Endothelial cell of umbilical vein (primary cell): ENCODE results near the gene VIPR2. TPM values are rescaled to one million over a fixed set of nuclear protein-coding genes. Genes with fewer than 3 reads are reported as not detected.

ENCODE experiments used
- BruUV-seq: library from RNA; stranded (reverse); fragments of 400-500 nt; replicated peaks from 2 replicates; lab custom pipeline; 2021; lab: Mats Ljungman, UMichigan
- CTCF ChIA-PET: fragments of 300-600, 350-600 bp; sonication (Branson Sonifier 250); formaldehyde crosslinking; loops from one replicate; lab custom pipeline; 2021; ENCODE audit warnings: antibody characterized with exemption, inconsistent platforms; lab: Charles Lee
- POLR2A ChIA-PET: fragments of 300-600, 350-600 bp; sonication (Branson Sonifier 250); formaldehyde crosslinking; loops from one replicate; lab custom pipeline; 2021; ENCODE audit warnings: antibody characterized with exemption, inconsistent platforms; lab: Charles Lee
- DNase-seq: peaks from one replicate; pipeline ENCODE4 v3.0.0-alpha.2; 2011; ENCODE audit warnings: low read depth, low spot score
- FAIRE-seq: peaks from 2 replicates; lab custom pipeline; 2011; peaks lifted over from hg19 to GRCh38; lab: Jason Lieb, UNC
- H2AFZ ChIP-seq: 2 replicates; pipeline ENCODE4 v1.6.0; 2012; ENCODE audit warnings: low read depth, low read length, control low read depth, inconsistent platforms
- H3K27ac ChIP-seq: 2 replicates; pipeline ENCODE4 v1.5.1; 2011; ENCODE audit warnings: low read depth, mild to moderate bottlenecking, control low read depth, low read length, moderate library complexity; ENCODE audit not compliant: insufficient read depth
- H3K27me3 ChIP-seq, 2 experiments: 2 replicates each; pipeline versions ENCODE4 v1.6.0 to v1.6.1; 2011; ENCODE audit warnings: low read length in 2 of 2, mixed read lengths in 1 of 2; ENCODE audit not compliant: control insufficient read depth in 2 of 2, insufficient read depth in 2 of 2
- H3K36me3 ChIP-seq, 2 experiments: 2 replicates in 1 of 2; 3 replicates in 1 of 2; pipeline ENCODE4 v1.5.1; 2011; ENCODE audit warnings: low read length in 2 of 2, mild to moderate bottlenecking in 1 of 2, moderate library complexity in 1 of 2; ENCODE audit not compliant: control insufficient read depth in 2 of 2, insufficient read depth in 2 of 2; ENCODE audit errors: extremely low read depth in 1 of 2
- H3K4me1 ChIP-seq: 3 replicates; pipeline ENCODE4 v1.5.1; 2011; ENCODE audit warnings: mild to moderate bottlenecking, low read length; ENCODE audit not compliant: control insufficient read depth, insufficient read depth; ENCODE audit errors: extremely low read depth
- H3K4me2 ChIP-seq: 2 replicates; pipeline ENCODE4 v1.6.1; 2011; ENCODE audit warnings: low read length, control low read depth, mixed read lengths; ENCODE audit not compliant: insufficient read depth
- H3K4me3 ChIP-seq, 3 experiments: fragments of 200-600 bp in 1 of 3; sonication (generic), shearing (Covaris generic) in 1 of 3; replicated peaks in 1 of 3; 2 replicates each; pipeline ENCODE4 v1.5.1; 2011 to 2016; ENCODE audit warnings: control low read depth in 3 of 3, low read length in 3 of 3, mild to moderate bottlenecking in 2 of 3, inconsistent platforms in 1 of 3, low read depth in 1 of 3, moderate library complexity in 1 of 3; ENCODE audit not compliant: insufficient read depth in 1 of 3
- H3K79me2 ChIP-seq: 2 replicates; pipeline ENCODE4 v1.6.0; 2012; ENCODE audit warnings: low read length, inconsistent platforms; ENCODE audit not compliant: control insufficient read depth, insufficient read depth
- H3K9ac ChIP-seq: replicated peaks from 2 replicates; pipeline ENCODE3; 2011; ENCODE audit warnings: low read length, control low read depth; ENCODE audit not compliant: insufficient read depth; ENCODE audit errors: extremely low read depth
- H3K9me1 ChIP-seq: replicated peaks from 3 replicates; pipeline ENCODE4 v1.6.0; 2011; ENCODE audit warnings: mild to moderate bottlenecking, low read length; ENCODE audit not compliant: control insufficient read depth, insufficient read depth; ENCODE audit errors: extremely low read depth
- H3K9me3 ChIP-seq: replicated peaks from 2 replicates; pipeline ENCODE4 v1.5.1; 2012; ENCODE audit warnings: low read length, inconsistent platforms; ENCODE audit not compliant: control insufficient read depth, insufficient read depth
- H4K20me1 ChIP-seq: replicated peaks from 2 replicates; pipeline ENCODE3; 2011; ENCODE audit warnings: mild to moderate bottlenecking, low read length; ENCODE audit not compliant: control insufficient read depth, insufficient read depth; ENCODE audit errors: extremely low read depth
- EZH2 ChIP-seq: IDR thresholded peaks from 2 replicates; pipeline ENCODE4 v1.6.1; 2012; ENCODE audit warnings: borderline replicate concordance, low read depth, mild to moderate bottlenecking, moderate library complexity, low read length, inconsistent platforms; ENCODE audit not compliant: severe bottlenecking
- FOS ChIP-seq: IDR thresholded peaks from 2 replicates; pipeline ENCODE4 v1.6.1; 2011; ENCODE audit warnings: mild to moderate bottlenecking, low read length, moderate library complexity, borderline replicate concordance; ENCODE audit not compliant: insufficient read depth
- GATA2 ChIP-seq: IDR thresholded peaks from 2 replicates; pipeline ENCODE4 v1.7.0; 2011; ENCODE audit warnings: low read depth, mild to moderate bottlenecking, moderate library complexity, mixed read lengths, low read length; ENCODE audit not compliant: insufficient read length, insufficient read depth
- JUN ChIP-seq: IDR thresholded peaks from 2 replicates; pipeline ENCODE4 v1.6.1; 2011; ENCODE audit warnings: borderline replicate concordance, low read depth; ENCODE audit not compliant: insufficient read length, insufficient read depth
- MYC ChIP-seq: IDR thresholded peaks from one replicate; pipeline ENCODE4 v1.6.1; 2011; ENCODE audit warnings: mild to moderate bottlenecking, low read depth, low read length
- POLR2A ChIP-seq: IDR thresholded peaks from 2 replicates; pipeline ENCODE4 v1.6.1; 2012; ENCODE audit warnings: low read depth, mild to moderate bottlenecking, control low read depth, low read length
- POLR2AphosphoS5 ChIP-seq: IDR thresholded peaks from 2 replicates; pipeline ENCODE4 v1.6.1; 2012; ENCODE audit warnings: low read depth, mild to moderate bottlenecking, control low read depth, low read length, moderate library complexity; ENCODE audit not compliant: insufficient read depth
- dilution Hi-C: fragments of 300-500 bp; cut with MboI; formaldehyde crosslinking; loops from one replicate; pipeline ENCODE4 v1.15.0; 2019; ENCODE audit warnings: low sequenced_read_pairs; ENCODE audit not compliant: extremely low pct_ligation_motif_present
- intact Hi-C: fragments of 100-400 bp; cut with micrococcal nuclease; formaldehyde crosslinking; loops from one replicate; pipeline ENCODE4 v1.10.0; 2022
- polyA plus RNA-seq, 4 experiments: library from polyadenylated mRNA; depleted of rRNA in 3 of 4; stranded (reverse) in 3 of 4; unstranded in 1 of 4; fragments of >200 nt; gene quantifications; 2 replicates each; pipeline versions ENCODE4 v1.2.1 to v1.2.3, GENCODE V29; 2011 to 2012; ENCODE audit warnings: missing spikeins in 1 of 4
- total RNA-seq: library from RNA; stranded (reverse); gene quantifications from 2 replicates; pipeline ENCODE4 v1.2.3, GENCODE V29; 2021
- TF ChIP-seq, protein P1 (sequence below): IDR thresholded peaks from 2 replicates; pipeline ENCODE4 v1.6.1; 2011; ENCODE audit not compliant: insufficient read depth, insufficient read length
- TF ChIP-seq, protein P2 (sequence below), 2 donors: IDR thresholded peaks; 1 replicate in 1 of 2; 2 replicates in 1 of 2; pipeline ENCODE4 v1.5.1; 2011; ENCODE audit warnings: low read length in 2 of 2, mild to moderate bottlenecking in 2 of 2, moderate library complexity in 2 of 2, control low read depth in 1 of 2, inconsistent platforms in 1 of 2, low read depth in 1 of 2; ENCODE audit not compliant: insufficient read depth in 1 of 2; ENCODE audit errors: extremely low read depth in 1 of 2

VIPR2 gene
- total and polyA plus RNA-seq, 2 donors (not counting 3 experiments of a cell fraction or from before 2014, with no cell fraction given): not detected

GRCh38 chr7:159048656-159049055 is 96.0 kb downstream of the VIPR2 start:
- POLR2A ChIA-PET: no interaction called here
- dilution Hi-C loops: no loop called here

GRCh38 chr7:159047536-159047935 is 97.1 kb downstream of the VIPR2 start:
- intact Hi-C loops: no loop called here
- H3K27me3 ChIP-seq: no peaks in the 10 kb centered on the region
- no peak overlapping the region for H3K9ac ChIP-seq
- CTCF ChIA-PET: no interaction called here
- no peak overlapping the region for H2AFZ ChIP-seq
- TF ChIP-seq MYC (no peak), POLR2A (no peak), EZH2 (no peak), FOS (no peak), GATA2 (no peak), POLR2AphosphoS5 (no peak), JUN (no peak)
- TF ChIP-seq, protein P1, sequence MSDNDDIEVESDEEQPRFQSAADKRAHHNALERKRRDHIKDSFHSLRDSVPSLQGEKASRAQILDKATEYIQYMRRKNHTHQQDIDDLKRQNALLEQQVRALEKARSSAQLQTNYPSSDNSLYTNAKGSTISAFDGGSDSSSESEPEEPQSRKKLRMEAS: no peak
- TF ChIP-seq, protein P2, sequence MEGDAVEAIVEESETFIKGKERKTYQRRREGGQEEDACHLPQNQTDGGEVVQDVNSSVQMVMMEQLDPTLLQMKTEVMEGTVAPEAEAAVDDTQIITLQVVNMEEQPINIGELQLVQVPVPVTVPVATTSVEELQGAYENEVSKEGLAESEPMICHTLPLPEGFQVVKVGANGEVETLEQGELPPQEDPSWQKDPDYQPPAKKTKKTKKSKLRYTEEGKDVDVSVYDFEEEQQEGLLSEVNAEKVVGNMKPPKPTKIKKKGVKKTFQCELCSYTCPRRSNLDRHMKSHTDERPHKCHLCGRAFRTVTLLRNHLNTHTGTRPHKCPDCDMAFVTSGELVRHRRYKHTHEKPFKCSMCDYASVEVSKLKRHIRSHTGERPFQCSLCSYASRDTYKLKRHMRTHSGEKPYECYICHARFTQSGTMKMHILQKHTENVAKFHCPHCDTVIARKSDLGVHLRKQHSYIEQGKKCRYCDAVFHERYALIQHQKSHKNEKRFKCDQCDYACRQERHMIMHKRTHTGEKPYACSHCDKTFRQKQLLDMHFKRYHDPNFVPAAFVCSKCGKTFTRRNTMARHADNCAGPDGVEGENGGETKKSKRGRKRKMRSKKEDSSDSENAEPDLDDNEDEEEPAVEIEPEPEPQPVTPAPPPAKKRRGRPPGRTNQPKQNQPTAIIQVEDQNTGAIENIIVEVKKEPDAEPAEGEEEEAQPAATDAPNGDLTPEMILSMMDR (IDR thresholded peaks at IDR 0.05; ENCODE audit: extremely low read depth in 1 of 2, insufficient read depth in 1 of 2, low read depth in 1 of 2, low read length in 2 of 2): no peak
- POLR2A ChIA-PET: no interaction called here
- no peak overlapping the region for H3K27ac ChIP-seq
- dilution Hi-C loops: no loop called here
- no peak overlapping the region for H3K4me3 ChIP-seq
- H4K20me1 ChIP-seq: no peaks in the 10 kb centered on the region
- no peak for DNase-seq
- H3K9me3 ChIP-seq: no peaks in the 10 kb centered on the region
- FAIRE-seq: no peak
- no peaks in the 10 kb centered on the region for H3K36me3 ChIP-seq
- H3K9me1 ChIP-seq: no peaks in the 10 kb centered on the region
- H3K79me2 ChIP-seq: no peaks in the 10 kb centered on the region
- no TSS peak for BruUV-seq
- no peak overlapping the region for H3K4me2 ChIP-seq
- no peaks in the 10 kb centered on the region for H3K4me1 ChIP-seq

More at GRCh38 chr7:159048656-159049055, 96.0 kb downstream of the VIPR2 start:
- H3K4me2 ChIP-seq: no peak overlapping the region
- no peaks in the 10 kb centered on the region for H4K20me1 ChIP-seq
- H3K9ac ChIP-seq: no peak overlapping the region
- H3K27me3 ChIP-seq: no peaks in the 10 kb centered on the region
- no peak overlapping the region for H2AFZ ChIP-seq
- no TSS peak for BruUV-seq
- intact Hi-C loops: no loop called here
- TF ChIP-seq JUN (no peak), MYC (no peak), FOS (no peak), EZH2 (no peak), POLR2A (no peak), POLR2AphosphoS5 (no peak)
- H3K4me3 ChIP-seq: no peak overlapping the region
- CTCF ChIA-PET: no interaction called here
- no peaks in the 10 kb centered on the region for H3K9me3 ChIP-seq
- FAIRE-seq (no peak), DNase-seq (no peak)
- H3K36me3 ChIP-seq: no peaks in the 10 kb centered on the region
- H3K9me1 ChIP-seq: no peaks in the 10 kb centered on the region
- no peak overlapping the region for H3K27ac ChIP-seq
- no peaks in the 10 kb centered on the region for H3K4me1 ChIP-seq
- H3K79me2 ChIP-seq: no peaks in the 10 kb centered on the region
